GM13977 (cell line): ENCODE results near the gene RHBDD1.

Experiments
- DNase-seq: peaks from one replicate; pipeline ENCODE4 v3.0.0; 2012; ENCODE audit warnings: low spot score
- CTCF ChIP-seq: IDR thresholded peaks from 2 replicates; pipeline ENCODE4 v1.5.1; 2012; ENCODE audit warnings: mild to moderate bottlenecking, control low read depth; ENCODE audit not compliant: insufficient read depth; ENCODE audit errors: extremely low read depth, missing control alignments
- in situ Hi-C: fragments of 300-500 bp; cut with MboI; formaldehyde crosslinking; loops from one replicate; pipeline ENCODE4 v1.12.0; 2022; ENCODE audit warnings: low sequenced_read_pairs, low pct_unique_long_range_greater_than_20kb, mixed read lengths, inconsistent platforms; ENCODE audit not compliant: unreplicated experiment

Gene RHBDD1

DNA sequence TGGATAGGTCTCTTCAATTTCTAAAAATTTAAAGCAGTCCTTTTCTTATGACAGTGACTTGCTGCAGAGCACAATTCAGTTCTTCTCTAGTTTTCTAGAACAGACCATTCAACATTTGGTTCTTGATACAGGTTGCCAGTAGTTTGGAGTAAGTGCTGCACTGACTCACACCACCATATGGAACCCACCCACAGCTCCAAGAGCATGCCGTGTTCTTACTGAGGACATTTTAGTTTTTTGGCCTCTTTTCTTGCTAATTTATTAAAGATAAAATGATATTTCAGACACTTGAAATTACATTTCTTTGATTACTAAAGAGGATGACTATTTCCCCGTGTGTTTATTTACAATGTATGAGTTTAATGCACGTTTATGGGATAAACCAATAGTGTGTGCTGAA is 208.1 kb downstream of the RHBDD1 start:
- no peak for DNase-seq
- in situ Hi-C loops, result no loop called here
- no peak for TF ChIP-seq CTCF
